MM.1S (cell line): ENCODE results near the gene MPV17.
A peak's percentile ranks its signal among the peaks of the same experiment; 100 is the strongest.

Experiments
- DNase-seq: peaks from one replicate; pipeline ENCODE4 v3.0.0-alpha.2; 2015
- H2AFZ ChIP-seq: fragments of 300-600 bp; sonication (generic); 2 replicates; pipeline ENCODE4 v1.6.0; 2016; ENCODE audit warnings: antibody characterized with exemption, low read length
- H3F3A ChIP-seq: fragments of 300-600 bp; sonication (generic); 2 replicates; pipeline ENCODE4 v1.6.1; 2016; ENCODE audit warnings: mild to moderate bottlenecking, antibody characterized with exemption, low read length, moderate library complexity, mixed read lengths; ENCODE audit not compliant: insufficient read depth
- H3K27ac ChIP-seq: fragments of 300-600 bp; sonication (generic); 2 replicates; pipeline ENCODE4 v1.5.1; 2016; ENCODE audit warnings: mild to moderate bottlenecking, low read length
- H3K27me3 ChIP-seq: fragments of 300-600 bp; sonication (generic); replicated peaks from 2 replicates; pipeline ENCODE4 v1.6.0; 2016; ENCODE audit warnings: low read length; ENCODE audit not compliant: insufficient read depth
- H3K36me3 ChIP-seq: fragments of 300-600 bp; sonication (generic); replicated peaks from 2 replicates; pipeline ENCODE4 v1.6.1; 2016; ENCODE audit warnings: mild to moderate bottlenecking, low read length, mixed read lengths; ENCODE audit not compliant: insufficient read depth
- H3K4me1 ChIP-seq: fragments of 300-600 bp; sonication (generic); 2 replicates; pipeline ENCODE4 v1.6.1; 2016; ENCODE audit warnings: low read length, mixed read lengths
- H3K4me2 ChIP-seq: fragments of 300-600 bp; sonication (generic); 2 replicates; pipeline ENCODE4 v1.6.0; 2016; ENCODE audit warnings: low read depth, low read length
- H3K4me3 ChIP-seq: fragments of 300-600 bp; sonication (generic); 2 replicates; pipeline ENCODE4 v1.5.1; 2016; ENCODE audit warnings: low read length, mixed read lengths
- H3K79me2 ChIP-seq: fragments of 300-600 bp; sonication (generic); 2 replicates; pipeline ENCODE4 v1.6.1; 2016; ENCODE audit warnings: mixed run types, low read length, mixed read lengths
- H3K9ac ChIP-seq: fragments of 300-600 bp; sonication (generic); 2 replicates; pipeline ENCODE4 v1.6.1; 2016; ENCODE audit warnings: low read length, mixed read lengths
- H3K9me2 ChIP-seq: fragments of 300-600 bp; sonication (generic); replicated peaks from 2 replicates; pipeline ENCODE4 v1.6.1; 2016; ENCODE audit warnings: mild to moderate bottlenecking, low read length, mixed read lengths; ENCODE audit not compliant: insufficient read depth
- H3K9me3 ChIP-seq: fragments of 300-600 bp; sonication (generic); replicated peaks from 2 replicates; pipeline ENCODE4 v1.6.1; 2016; ENCODE audit warnings: mild to moderate bottlenecking, low read length, mixed read lengths; ENCODE audit not compliant: insufficient read depth
- H4K20me1 ChIP-seq: fragments of 300-600 bp; sonication (generic); 2 replicates; pipeline ENCODE4 v1.6.1; 2016; ENCODE audit warnings: mild to moderate bottlenecking, low read length, moderate library complexity, mixed read lengths; ENCODE audit not compliant: insufficient read depth
- CTCF ChIP-seq: fragments of 300-600 bp; sonication (generic); IDR thresholded peaks from 2 replicates; pipeline ENCODE4 v1.5.1; 2016; ENCODE audit warnings: antibody characterized with exemption, low read length, mixed read lengths
- EZH2 ChIP-seq: fragments of 300-600 bp; sonication (generic); optimal IDR thresholded peaks from 2 replicates; pipeline ENCODE3; 2017; ENCODE audit warnings: low read depth, mild to moderate bottlenecking, antibody characterized with exemption, low read length, mixed read lengths
- EZH2phosphoT487 ChIP-seq: fragments of 300-600 bp; sonication (generic); IDR thresholded peaks from 2 replicates; pipeline ENCODE4 v1.6.1; 2018; ENCODE audit warnings: antibody characterized with exemption, low read length

MPV17 gene

GRCh38 chr2:27356382-27357181 lies 33.7 kb upstream of the MPV17 start, which contains the start of gene GTF3C2:
TSS of gene GTF3C2 (minus strand) at chr2:27356764. CDS start at chr2:27343554, 13,210 bp downstream.
- peak within 1 kb of the TSS; percentile 86 for H2AFZ ChIP-seq
- no peaks in the 10 kb centered on the region for H3K36me3 ChIP-seq
- H3K79me2 ChIP-seq, result peaks cover 69% of the 10 kb centered on the region
- H3K27ac ChIP-seq, result peak within 1 kb of the TSS; percentile 97
- H3K4me3 ChIP-seq, result peak within 1 kb of the TSS; percentile 95
- H3K9me2 ChIP-seq, result no peaks in the 10 kb centered on the region
- H4K20me1 ChIP-seq, result no peaks in the 10 kb centered on the region
- peaks cover 7% of the 10 kb centered on the region for H3K4me1 ChIP-seq
- no peak for TF ChIP-seq CTCF
- no peak for TF ChIP-seq EZH2phosphoT487
- TF ChIP-seq EZH2, result no peak
- no peaks in the 10 kb centered on the region for H3K27me3 ChIP-seq
- peak within 1 kb of the TSS; percentile 93 for H3K4me2 ChIP-seq
- peak; percentile 95 for DNase-seq
- peaks cover 13% of the 10 kb centered on the region for H3F3A ChIP-seq
- no peaks in the 10 kb centered on the region for H3K9me3 ChIP-seq
- H3K9ac ChIP-seq, result peak within 1 kb of the TSS; percentile 90

DNA sequence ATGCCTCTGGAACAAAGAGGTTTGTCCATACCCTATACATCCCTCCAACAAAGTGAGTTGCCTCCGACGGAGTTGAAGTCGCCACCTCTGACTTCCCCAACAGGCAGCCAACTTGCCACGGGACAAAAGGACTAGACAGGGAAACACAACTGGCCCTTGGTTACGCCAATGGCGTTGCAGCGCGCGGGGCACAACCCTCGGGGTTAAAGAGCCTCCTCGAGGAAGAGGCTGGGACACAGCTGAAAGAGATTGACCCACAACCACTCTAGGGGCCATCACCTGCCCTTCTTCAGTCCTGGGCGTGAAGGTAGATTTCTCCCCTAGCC lies 33.1 kb upstream of the MPV17 start:
- peaks cover 74% of the 10 kb centered on the region for H3K79me2 ChIP-seq
- TF ChIP-seq CTCF, result no peak
- no peak for TF ChIP-seq EZH2phosphoT487
- no peak for TF ChIP-seq EZH2
- peak overlapping the region; percentile 86 for H2AFZ ChIP-seq

DNA sequence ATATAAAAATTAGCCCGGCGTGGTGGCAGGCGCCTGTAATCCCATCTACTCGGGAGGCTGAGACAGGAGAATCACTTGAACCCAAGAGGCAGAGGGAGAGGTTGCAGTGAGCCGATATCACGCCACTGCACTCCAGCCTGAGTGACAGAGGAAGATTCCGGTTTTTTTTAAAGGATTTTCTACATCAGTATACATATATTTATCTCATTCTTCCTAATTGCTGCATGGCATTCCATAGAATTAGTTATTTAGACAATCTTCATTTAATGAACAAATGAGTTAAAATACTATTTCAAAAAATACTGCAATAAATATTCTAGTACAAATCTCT lies 31.7 kb upstream of the MPV17 start:
- Histone ChIP-seq H3K27me3 (no peaks in the 10 kb centered on the region), H2AFZ (no peak overlapping the region), H3K9me2 (no peaks in the 10 kb centered on the region), H4K20me1 (no peaks in the 10 kb centered on the region), H3K27ac (no peak overlapping the region), H3K36me3 (no peaks in the 10 kb centered on the region), H3K9me3 (no peaks in the 10 kb centered on the region), H3K79me2 (peaks cover 88% of the 10 kb centered on the region), H3F3A (peaks cover 22% of the 10 kb centered on the region), H3K4me3 (no peak overlapping the region), H3K4me2 (no peak overlapping the region), H3K9ac (no peak overlapping the region), H3K4me1 (peaks cover 18% of the 10 kb centered on the region)
- DNase-seq, result no peak
- TF ChIP-seq EZH2 (no peak), EZH2phosphoT487 (no peak), CTCF (no peak)

More for the DNA sequence above, 33.1 kb upstream of the MPV17 start:
- peak overlapping the region; percentile 93 for H3K4me2 ChIP-seq
- H3K9ac ChIP-seq, result peak overlapping the region; percentile 90
- H3K9me2 ChIP-seq, result no peaks in the 10 kb centered on the region
- no peak for DNase-seq
- peaks cover 8% of the 10 kb centered on the region for H3K4me1 ChIP-seq
- no peaks in the 10 kb centered on the region for H4K20me1 ChIP-seq
- H3K27ac ChIP-seq, result peak overlapping the region; percentile 97
- H3F3A ChIP-seq, result peaks cover 13% of the 10 kb centered on the region
- no peaks in the 10 kb centered on the region for H3K36me3 ChIP-seq
- peak overlapping the region; percentile 95 for H3K4me3 ChIP-seq
- no peaks in the 10 kb centered on the region for H3K9me3 ChIP-seq
- no peaks in the 10 kb centered on the region for H3K27me3 ChIP-seq
